DND-41 (cell line): Measurements from ENCODE around the gene CCDC167.

Experiments
- ATAC-seq: fragments of 200-7000 bp; cut with Tn5 transposase; 3 replicates; pipeline ENCODE4 v1.9.1; 2021; ENCODE audit warnings: low read depth; ENCODE audit not compliant: insufficient read depth
- DNase-seq: peaks from one replicate; pipeline ENCODE4 v3.0.0-alpha.2; 2020
- H2AFZ ChIP-seq: 2 replicates; pipeline ENCODE4 v1.6.0; 2012; ENCODE audit warnings: low read depth, low read length
- H3K27ac ChIP-seq: 2 replicates; pipeline ENCODE4 v1.5.1; 2012; ENCODE audit warnings: low read length, inconsistent platforms
- H3K27me3 ChIP-seq: fragments of 200-600 bp; sonication (generic); 2 replicates; pipeline ENCODE4 v1.6.0; 2012; ENCODE audit warnings: low read length, mild to moderate bottlenecking, inconsistent platforms; ENCODE audit not compliant: insufficient read depth, poor library complexity
- H3K36me3 ChIP-seq: 2 replicates; pipeline ENCODE4 v1.5.1; 2012; ENCODE audit warnings: low read length, inconsistent platforms; ENCODE audit not compliant: insufficient read depth
- H3K4me1 ChIP-seq: 2 replicates; pipeline ENCODE4 v1.5.1; 2012; ENCODE audit warnings: mild to moderate bottlenecking, low read length; ENCODE audit not compliant: insufficient read depth
- H3K4me2 ChIP-seq: 2 replicates; pipeline ENCODE4 v1.6.0; 2012; ENCODE audit warnings: mild to moderate bottlenecking, moderate library complexity, low read length, inconsistent platforms; ENCODE audit not compliant: insufficient read depth
- H3K4me3 ChIP-seq, 2 experiments: fragments of 200-600 bp in 1 of 2; shearing (Covaris generic) in 1 of 2; 2 replicates each; pipeline ENCODE4 v1.5.1; 2012 to 2016; ENCODE audit warnings: inconsistent platforms in 2 of 2, low read length in 2 of 2, mild to moderate bottlenecking in 2 of 2, low read depth in 1 of 2, moderate library complexity in 1 of 2
- H3K79me2 ChIP-seq: 2 replicates; pipeline ENCODE4 v1.6.0; 2012; ENCODE audit warnings: low read length, inconsistent platforms; ENCODE audit not compliant: insufficient read depth
- H3K9ac ChIP-seq: 2 replicates; pipeline ENCODE4 v1.6.0; 2012; ENCODE audit warnings: low read depth, mild to moderate bottlenecking, inconsistent platforms, low read length, moderate library complexity
- H3K9me3 ChIP-seq: 2 replicates; pipeline ENCODE4 v1.5.1; 2012; ENCODE audit warnings: low read length, moderate library complexity, mild to moderate bottlenecking, inconsistent platforms; ENCODE audit not compliant: insufficient read depth, severe bottlenecking
- H4K20me1 ChIP-seq: 2 replicates; pipeline ENCODE4 v1.6.0; 2012; ENCODE audit warnings: low read length; ENCODE audit not compliant: insufficient read depth
- CTCF ChIP-seq: IDR thresholded peaks from 2 replicates; pipeline ENCODE4 v1.5.1; 2012; ENCODE audit warnings: borderline replicate concordance, low read length, moderate library complexity, mild to moderate bottlenecking; ENCODE audit not compliant: poor library complexity, severe bottlenecking; ENCODE audit errors: extremely low read depth
- EZH2 ChIP-seq: IDR thresholded peaks from 3 replicates; pipeline ENCODE4 v1.6.1; 2012; ENCODE audit warnings: borderline replicate concordance, low read depth, mild to moderate bottlenecking, moderate library complexity, low read length, inconsistent platforms; ENCODE audit not compliant: severe bottlenecking

The CCDC167 gene

GRCh38 chr6:37531026-37531425 is 31.3 kb upstream of the CCDC167 start:
- H3K27me3 ChIP-seq: peaks cover 23% of the 10 kb centered on the region

GRCh38 chr6:37530297-37530696 is 30.6 kb upstream of the CCDC167 start:
- no peaks in the 10 kb centered on the region for H3K4me1 ChIP-seq
- no peaks in the 10 kb centered on the region for H3K79me2 ChIP-seq
- H2AFZ ChIP-seq: no peak overlapping the region
- H3K9ac ChIP-seq: no peak overlapping the region
- TF ChIP-seq EZH2: no peak
- no peak for TF ChIP-seq CTCF
- no peak overlapping the region for H3K4me3 ChIP-seq
- no peak overlapping the region for H3K27ac ChIP-seq
- H4K20me1 ChIP-seq: no peaks in the 10 kb centered on the region; the same call in 1 of the 2 replicates
- no peak overlapping the region for H3K4me2 ChIP-seq
- H3K27me3 ChIP-seq: peaks cover 23% of the 10 kb centered on the region
- no peaks in the 10 kb centered on the region for H3K9me3 ChIP-seq
- DNase-seq: no peak
- H3K36me3 ChIP-seq: no peaks in the 10 kb centered on the region
- no peak for ATAC-seq

More at GRCh38 chr6:37531026-37531425, 31.3 kb upstream of the CCDC167 start:
- Histone ChIP-seq H3K9me3 (no peaks in the 10 kb centered on the region), H3K9ac (no peak overlapping the region), H2AFZ (no peak overlapping the region), H3K4me3 (no peak overlapping the region), H4K20me1 (peaks cover 3% of the 10 kb centered on the region; the same call in 1 of the 2 replicates), H3K36me3 (no peaks in the 10 kb centered on the region), H3K4me1 (no peaks in the 10 kb centered on the region), H3K79me2 (no peaks in the 10 kb centered on the region), H3K27ac (no peak overlapping the region), H3K4me2 (no peak overlapping the region)
- no peak for ATAC-seq
- no peak for DNase-seq
- TF ChIP-seq EZH2: no peak
- TF ChIP-seq CTCF: no peak

GRCh38 chr6:37528541-37528940 is 28.8 kb upstream of the CCDC167 start:
- Histone ChIP-seq H3K9ac (no peak overlapping the region), H3K4me1 (no peaks in the 10 kb centered on the region), H3K36me3 (no peaks in the 10 kb centered on the region), H3K79me2 (no peaks in the 10 kb centered on the region), H3K27ac (no peak overlapping the region), H2AFZ (no peak overlapping the region), H3K4me3 (no peak overlapping the region), H3K4me2 (no peak overlapping the region), H3K9me3 (no peaks in the 10 kb centered on the region), H4K20me1 (peaks cover 2% of the 10 kb centered on the region; the same call in 1 of the 2 replicates), H3K27me3 (peaks cover 19% of the 10 kb centered on the region)
- TF ChIP-seq CTCF: no peak
- no peak for TF ChIP-seq EZH2
- ATAC-seq (no peak), DNase-seq (no peak)
